Bladder microvascular endothelial cell (primary cell): ENCODE data around the gene UFSP2. TPM values are rescaled to one million over a fixed set of nuclear protein-coding genes. Genes with fewer than 3 reads are reported as not detected.

Source experiments
- total RNA-seq: library from RNA; depleted of rRNA; stranded (reverse); fragments of >200 nt; gene quantifications from 2 replicates; pipeline ENCODE4 v1.2.3, GENCODE V29; 2014

The UFSP2 gene, protein sequence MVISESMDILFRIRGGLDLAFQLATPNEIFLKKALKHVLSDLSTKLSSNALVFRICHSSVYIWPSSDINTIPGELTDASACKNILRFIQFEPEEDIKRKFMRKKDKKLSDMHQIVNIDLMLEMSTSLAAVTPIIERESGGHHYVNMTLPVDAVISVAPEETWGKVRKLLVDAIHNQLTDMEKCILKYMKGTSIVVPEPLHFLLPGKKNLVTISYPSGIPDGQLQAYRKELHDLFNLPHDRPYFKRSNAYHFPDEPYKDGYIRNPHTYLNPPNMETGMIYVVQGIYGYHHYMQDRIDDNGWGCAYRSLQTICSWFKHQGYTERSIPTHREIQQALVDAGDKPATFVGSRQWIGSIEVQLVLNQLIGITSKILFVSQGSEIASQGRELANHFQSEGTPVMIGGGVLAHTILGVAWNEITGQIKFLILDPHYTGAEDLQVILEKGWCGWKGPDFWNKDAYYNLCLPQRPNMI
- total RNA-seq = 33.7 and 41.3 TPM in 2 replicates

DNA sequence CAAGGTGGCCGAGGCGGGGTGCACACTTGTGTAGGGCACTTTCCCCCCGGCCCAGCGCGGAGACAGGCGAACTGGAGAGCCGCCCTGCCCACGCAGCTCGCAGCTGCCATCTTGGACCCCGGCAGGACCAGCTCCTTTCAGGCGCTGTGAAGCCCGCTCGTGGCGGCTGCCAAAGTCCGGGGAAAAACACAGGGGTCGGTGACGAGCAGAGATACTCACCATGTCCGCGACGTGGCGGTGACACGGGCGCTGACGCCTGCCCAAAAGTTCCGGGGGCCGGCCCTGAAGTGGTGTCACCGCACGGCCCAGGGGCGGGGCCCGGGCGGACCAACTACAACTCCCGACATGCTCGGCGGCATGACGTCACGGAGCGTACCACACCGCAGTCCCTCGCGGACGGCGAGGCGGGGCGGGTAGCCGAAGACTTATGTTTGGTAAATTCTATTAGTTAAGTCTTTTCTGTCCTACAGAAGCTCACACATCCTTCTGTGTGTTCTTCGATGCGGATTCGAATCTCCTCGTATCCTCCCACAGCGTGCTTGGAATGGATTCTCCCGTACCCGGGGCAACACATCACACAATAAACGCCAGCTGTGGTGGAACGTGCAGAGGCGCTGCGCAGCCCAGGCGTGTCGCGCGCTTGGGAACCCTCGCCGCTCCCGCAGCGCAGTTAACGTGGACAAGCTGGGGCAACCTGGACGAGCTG, at the start of gene UFSP2:
TSS of gene UFSP2 (minus strand) at position 318 of the 706 bp plus-strand sequence. CDS start at position 222, 96 bp downstream.

DNA sequence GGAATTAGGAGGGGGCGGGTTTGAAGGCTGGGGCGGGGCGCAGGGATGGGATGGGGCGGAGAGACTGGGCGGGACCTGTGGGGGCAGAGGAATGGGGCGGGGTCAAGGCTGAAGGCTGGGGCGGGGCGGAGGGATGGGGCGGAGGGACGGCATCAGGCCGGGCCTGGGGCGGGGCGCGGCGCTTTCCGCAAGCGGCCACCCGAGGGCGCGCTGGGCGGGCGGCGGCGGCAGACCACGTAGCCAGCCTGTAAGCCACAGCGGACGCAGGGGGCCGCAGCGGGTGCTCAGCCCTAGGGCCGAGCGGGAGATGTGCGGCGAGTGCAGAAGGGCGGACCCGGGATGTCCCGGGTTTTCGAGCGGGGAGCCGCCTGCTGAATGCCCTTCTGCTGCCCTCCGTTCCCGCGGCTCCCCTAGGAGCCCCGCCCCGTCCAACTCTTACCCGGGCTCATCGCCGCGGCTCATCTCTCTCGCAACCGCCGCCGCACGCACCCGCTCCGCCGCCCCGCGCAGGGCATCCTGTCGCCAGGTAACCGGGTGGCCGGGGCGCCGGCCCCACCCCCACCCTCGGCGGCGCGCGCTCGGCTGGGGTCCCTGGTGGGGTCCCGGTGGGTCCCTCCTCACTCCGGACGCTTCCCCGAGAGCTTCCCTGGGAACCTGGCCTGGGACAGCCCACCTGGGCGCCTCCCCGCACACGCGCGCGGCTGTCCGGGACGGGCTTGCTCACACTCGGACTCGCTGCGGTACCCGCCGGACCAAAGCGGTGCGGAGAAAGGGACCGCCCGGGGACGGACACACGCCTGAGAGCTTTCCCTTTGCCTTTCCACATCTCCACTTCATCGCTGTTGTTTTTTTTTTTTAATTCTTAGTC, 45.7 kb upstream of the UFSP2 start, which contains the start of gene CCDC110:
TSS of gene CCDC110 (minus strand) at position 499 of the 868 bp plus-strand sequence. CDS start at position 449, 50 bp downstream.

DNA sequence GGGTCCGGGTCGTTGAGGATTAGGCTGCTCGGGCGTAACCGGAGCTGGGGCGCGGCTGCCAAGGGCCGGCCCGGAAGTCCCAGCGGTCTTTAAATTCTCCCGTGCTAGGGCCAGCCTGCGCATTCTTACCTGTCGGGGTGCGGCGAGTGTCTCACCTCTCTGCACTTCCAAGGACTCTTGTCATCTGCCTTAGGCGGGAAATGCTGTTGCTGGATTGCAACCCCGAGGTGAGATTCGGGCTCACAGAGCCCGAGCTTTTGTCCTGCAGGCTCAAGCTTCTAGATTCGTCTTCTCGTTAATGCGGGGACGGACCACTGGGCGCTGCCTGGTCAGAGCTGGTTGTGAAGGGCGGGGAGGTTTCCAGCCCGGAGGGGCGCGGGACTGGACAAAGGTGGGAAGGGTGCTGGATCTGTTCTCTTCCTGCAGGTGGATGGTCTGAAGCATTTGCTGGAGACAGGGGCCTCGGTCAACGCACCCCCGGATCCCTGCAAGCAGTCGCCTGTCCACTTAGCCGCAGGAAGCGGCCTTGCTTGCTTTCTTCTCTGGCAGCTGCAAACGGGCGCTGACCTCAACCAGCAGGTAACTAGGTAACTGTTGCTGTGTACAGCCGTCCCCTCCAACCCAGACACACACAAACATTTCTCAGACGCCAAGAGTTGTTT, 28.9 kb downstream of the UFSP2 start, which contains the start of gene ANKRD37:
TSS of gene ANKRD37 (plus strand) at position 118 of the 662 bp plus-strand sequence. CDS start at position 201, 83 bp downstream.

DNA sequence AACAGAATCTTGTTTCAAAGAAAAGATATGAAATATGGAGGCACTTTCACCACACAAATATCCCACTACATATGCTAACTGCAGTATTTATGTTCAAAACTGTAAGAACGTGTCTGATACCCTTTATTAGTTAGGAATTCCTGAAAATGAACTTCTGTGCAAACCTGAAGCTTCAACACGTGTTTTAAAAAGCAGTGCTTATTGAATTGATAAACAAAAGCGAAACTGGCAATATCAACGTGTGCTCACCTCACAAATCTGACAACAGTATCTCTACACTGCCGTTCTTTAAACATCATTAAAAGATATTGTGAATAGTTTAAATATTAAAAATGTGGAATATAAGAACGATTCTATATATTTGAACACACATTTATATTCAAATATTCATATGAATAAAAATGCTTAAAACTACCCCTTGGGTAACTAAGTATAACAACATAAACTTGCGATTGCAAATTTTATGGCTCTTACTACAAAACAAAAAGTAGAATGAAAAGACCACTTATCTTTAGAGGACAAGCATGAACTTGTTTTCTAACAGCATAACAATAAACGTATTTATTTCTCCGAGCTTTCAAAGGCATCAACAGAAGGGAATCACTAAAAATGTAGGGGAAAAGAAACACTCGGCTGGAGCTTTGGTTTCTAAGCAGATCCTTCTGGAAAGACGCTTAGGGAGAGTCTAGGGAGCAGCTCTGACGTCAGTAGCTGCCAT, 30.4 kb downstream of the UFSP2 start, which contains the start of gene LRP2BP:
TSS of gene LRP2BP (minus strand) at position 687 of the 718 bp plus-strand sequence. CDS start 17,738 bp downstream, outside the sequence.

Other genes starting within 250 kb of the UFSP2 start
- 12.3 and 34.1 TPM in 2 replicates for gene CFAP97, start 222.0 kb downstream of the UFSP2 start, total RNA-seq
- gene SNX25, start 216.4 kb downstream of the UFSP2 start, total RNA-seq = 14.9 and 53.5 TPM in 2 replicates
- 0.16 and 0.94 TPM in 2 replicates for gene LRP2BP, start 30.0 kb downstream of the UFSP2 start, total RNA-seq
- 1.9 and 8.9 TPM in 2 replicates for gene ANKRD37, start 29.1 kb downstream of the UFSP2 start, total RNA-seq
- gene CCDC110, start 45.8 kb upstream of the UFSP2 start, total RNA-seq = 0.65 and 0.94 TPM in 2 replicates
- gene PDLIM3, start 109.5 kb upstream of the UFSP2 start, total RNA-seq = 13.0 and 47.0 TPM in 2 replicates